NB4 (cell line): Measurements from ENCODE around the gene TGFBR3.

ENCODE experiments used
- POLR2A ChIP-seq: IDR thresholded peaks from 2 replicates; pipeline ENCODE4 v1.6.1; 2011; ENCODE audit warnings: mild to moderate bottlenecking; ENCODE audit not compliant: insufficient read length; ENCODE audit errors: extremely low read depth
- TF ChIP-seq, protein P1 (sequence below): IDR thresholded peaks from one replicate; pipeline ENCODE4 v1.5.1; 2012; ENCODE audit warnings: low read depth, low read length
- TF ChIP-seq, protein P2 (sequence below): IDR thresholded peaks from 2 replicates; pipeline ENCODE4 v1.6.1; 2011; ENCODE audit warnings: low read depth, low read length

DNA sequence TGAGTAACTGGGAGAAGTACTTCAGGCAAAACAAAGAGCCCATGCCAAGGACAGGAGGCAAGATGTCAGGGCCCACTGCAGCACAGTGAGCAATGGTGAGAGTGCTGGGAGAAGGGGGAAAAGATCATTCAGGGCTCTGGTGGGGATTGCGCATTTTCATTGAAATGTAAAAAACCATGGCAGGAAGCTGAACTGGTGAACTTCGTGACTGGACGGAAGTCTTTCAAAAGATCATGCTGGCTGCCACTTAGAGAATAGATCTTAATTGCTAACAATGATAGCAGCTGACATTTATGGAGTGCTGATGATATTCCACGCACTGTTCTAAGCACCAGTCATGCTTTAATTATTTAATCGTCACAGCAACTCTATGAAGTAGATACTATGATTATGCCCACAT is 107.0 kb downstream of the TGFBR3 start:
- no peak for TF ChIP-seq POLR2A
- TF ChIP-seq, protein P1, sequence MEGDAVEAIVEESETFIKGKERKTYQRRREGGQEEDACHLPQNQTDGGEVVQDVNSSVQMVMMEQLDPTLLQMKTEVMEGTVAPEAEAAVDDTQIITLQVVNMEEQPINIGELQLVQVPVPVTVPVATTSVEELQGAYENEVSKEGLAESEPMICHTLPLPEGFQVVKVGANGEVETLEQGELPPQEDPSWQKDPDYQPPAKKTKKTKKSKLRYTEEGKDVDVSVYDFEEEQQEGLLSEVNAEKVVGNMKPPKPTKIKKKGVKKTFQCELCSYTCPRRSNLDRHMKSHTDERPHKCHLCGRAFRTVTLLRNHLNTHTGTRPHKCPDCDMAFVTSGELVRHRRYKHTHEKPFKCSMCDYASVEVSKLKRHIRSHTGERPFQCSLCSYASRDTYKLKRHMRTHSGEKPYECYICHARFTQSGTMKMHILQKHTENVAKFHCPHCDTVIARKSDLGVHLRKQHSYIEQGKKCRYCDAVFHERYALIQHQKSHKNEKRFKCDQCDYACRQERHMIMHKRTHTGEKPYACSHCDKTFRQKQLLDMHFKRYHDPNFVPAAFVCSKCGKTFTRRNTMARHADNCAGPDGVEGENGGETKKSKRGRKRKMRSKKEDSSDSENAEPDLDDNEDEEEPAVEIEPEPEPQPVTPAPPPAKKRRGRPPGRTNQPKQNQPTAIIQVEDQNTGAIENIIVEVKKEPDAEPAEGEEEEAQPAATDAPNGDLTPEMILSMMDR = no peak
- TF ChIP-seq, protein P2, sequence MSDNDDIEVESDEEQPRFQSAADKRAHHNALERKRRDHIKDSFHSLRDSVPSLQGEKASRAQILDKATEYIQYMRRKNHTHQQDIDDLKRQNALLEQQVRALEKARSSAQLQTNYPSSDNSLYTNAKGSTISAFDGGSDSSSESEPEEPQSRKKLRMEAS = no peak
